H1 (cell line): Measurements from ENCODE around the gene TNS1. TPM values are rescaled to one million over a fixed set of nuclear protein-coding genes. Genes with fewer than 3 reads are reported as not detected.

Experiments used
- CHD7 ChIP-seq: fragments of 300-600 bp; sonication (generic); IDR thresholded peaks from 2 replicates; pipeline ENCODE4 v1.7.1; 2012; ENCODE audit warnings: low read length, moderate library complexity, mild to moderate bottlenecking, inconsistent platforms; ENCODE audit not compliant: insufficient replicate concordance
- CREB1 ChIP-seq: IDR thresholded peaks from 2 replicates; pipeline ENCODE4 v1.6.1; 2012; ENCODE audit warnings: inconsistent platforms
- EGR1 ChIP-seq: IDR thresholded peaks from 2 replicates; pipeline ENCODE4 v1.6.1; 2011; ENCODE audit warnings: low read depth, low read length, borderline replicate concordance
- POLR2A ChIP-seq, 2 experiments: IDR thresholded peaks; 1 replicate in 1 of 2; 2 replicates in 1 of 2; pipeline ENCODE4 v1.6.1; 2011; ENCODE audit warnings: low read depth in 2 of 2, low read length in 2 of 2, mild to moderate bottlenecking in 2 of 2; ENCODE audit errors: control extremely low read depth in 1 of 2
- polyA plus RNA-seq, 7 experiments: library from polyadenylated mRNA; depleted of rRNA in 3 of 7; stranded (reverse) in 5 of 7; unstranded in 2 of 7; fragments of >200 nt in 5 of 7; fragments of 200-250 nt in 2 of 7; gene quantifications; 1 replicate in 5 of 7; 2 replicates in 1 of 7; 4 replicates in 1 of 7; pipeline versions ENCODE4 v1.2.1 to v1.2.3, GENCODE V29; 2011 to 2013; ENCODE audit warnings: missing spikeins in 2 of 7, mixed read lengths in 2 of 7
- total RNA-seq: library from RNA; stranded (reverse); fragmentation: NEBNext Ultra II Directional; extraction: Animal tissue kit (Norgen Biotek cat#: 25700); gene quantifications from 2 replicates; pipeline ENCODE4 v1.2.1, GENCODE V29; 2021

The TNS1 gene
- total and polyA plus RNA-seq, 2 of the 8 experiments (the other 6 are each of a cell fraction or from before 2014, with no cell fraction given) = 1.5 to 5.1 TPM

GRCh38 chr2:217856871-217857270, 145.9 kb downstream of the TNS1 start (continued):
- no peak for TF ChIP-seq CHD7
- no peak for TF ChIP-seq EGR1
- TF ChIP-seq CREB1 = no peak
- TF ChIP-seq POLR2A (IDR thresholded peaks at IDR 0.05; ENCODE audit: control extremely low read depth in 1 of 2, low read depth in 2 of 2, low read length in 2 of 2) = no peak
